HepG2 (cell line): ENCODE data around the gene FBXL7. TPM values are rescaled to one million over a fixed set of nuclear protein-coding genes. Genes with fewer than 3 reads are reported as not detected.

Source experiments
- ATAC-seq: fragments of 200-7000 bp; cut with Tn5 transposase; 3 replicates; pipeline ENCODE4 v1.9.1; 2020; ENCODE audit warnings: mild to moderate bottlenecking, moderate library complexity
- BruUV-seq: library from RNA; stranded (reverse); fragments of 400-500 nt; replicated peaks from 2 replicates; lab custom pipeline; 2021; lab: Mats Ljungman, UMichigan
- CTCF ChIA-PET: fragments of 300-600 bp; formaldehyde crosslinking; extraction: SDS; loops from one replicate; lab custom pipeline; 2021; ENCODE audit warnings: low total read pairs, inconsistent platforms, low intra/inter-chr PET ratio; lab: Yijun Ruan, JAX
- POLR2A ChIA-PET: fragments of 350-600 bp; sonication (Branson Sonifier 250); formaldehyde crosslinking; loops from one replicate; lab custom pipeline; 2020; ENCODE audit warnings: antibody characterized with exemption, inconsistent platforms; lab: Yijun Ruan, JAX
- DNase-seq: peaks from one replicate; pipeline ENCODE4 v3.0.0-alpha.2; 2015; ENCODE audit warnings: low spot score
- FAIRE-seq: peaks from 3 replicates; lab custom pipeline; 2011; peaks lifted over from hg19 to GRCh38; lab: Jason Lieb, UNC
- H2AFZ ChIP-seq: one replicate; pipeline ENCODE4 v1.6.1; 2011; ENCODE audit warnings: low read length, inconsistent platforms
- H3K27ac ChIP-seq: fragments of 300-600 bp; 3 replicates; pipeline ENCODE4 v1.8.0; 2011; ENCODE audit warnings: mixed run types, mild to moderate bottlenecking, mixed read lengths, low read length, inconsistent platforms; ENCODE audit not compliant: insufficient read depth; ENCODE audit errors: extremely low read length
- H3K27me3 ChIP-seq, 2 experiments: fragments of 200-600 bp in 1 of 2; 2 replicates in 1 of 2; 3 replicates in 1 of 2; pipeline versions ENCODE4 v1.6.0 to v1.8.0; 2011; ENCODE audit warnings: low read length in 2 of 2, mild to moderate bottlenecking in 2 of 2, moderate library complexity in 2 of 2, inconsistent platforms in 1 of 2; ENCODE audit not compliant: insufficient read depth in 2 of 2, control insufficient read depth in 1 of 2
- H3K36me3 ChIP-seq, 2 experiments: fragments of 200-600 bp in 1 of 2; replicated peaks in 1 of 2; 2 replicates in 1 of 2; 3 replicates in 1 of 2; pipeline versions ENCODE4 v1.5.1 to v1.8.0; 2011; ENCODE audit warnings: low read length in 2 of 2, inconsistent platforms in 1 of 2; ENCODE audit not compliant: insufficient read depth in 2 of 2, control insufficient read depth in 1 of 2
- H3K4me1 ChIP-seq: 2 replicates; pipeline ENCODE4 v1.5.1; 2012; ENCODE audit warnings: low read length, inconsistent platforms; ENCODE audit not compliant: insufficient read depth
- H3K4me2 ChIP-seq: 2 replicates; pipeline ENCODE4 v1.6.0; 2011; ENCODE audit warnings: low read depth, low read length, inconsistent platforms
- H3K4me3 ChIP-seq, 3 experiments: fragments of 200-600 bp in 1 of 3; sonication (generic), shearing (Covaris generic) in 1 of 3; replicated peaks in 1 of 3; 2 replicates each; pipeline ENCODE4 v1.5.1; 2011 to 2016; ENCODE audit warnings: low read length in 3 of 3, inconsistent platforms in 2 of 3, low read depth in 2 of 3, mild to moderate bottlenecking in 2 of 3, control low read depth in 1 of 3, mixed read lengths in 1 of 3; ENCODE audit not compliant: insufficient read depth in 1 of 3
- H3K79me2 ChIP-seq: one replicate; pipeline ENCODE4 v1.6.1; 2011; ENCODE audit warnings: low read length, inconsistent platforms; ENCODE audit not compliant: insufficient read depth
- H3K9ac ChIP-seq: 2 replicates; pipeline ENCODE4 v1.6.0; 2011; ENCODE audit warnings: mild to moderate bottlenecking, low read depth, low read length, inconsistent platforms; ENCODE audit not compliant: insufficient read depth
- H3K9me3 ChIP-seq: 2 replicates; pipeline ENCODE4 v1.5.1; 2012; ENCODE audit warnings: mild to moderate bottlenecking, low read length
- H4K20me1 ChIP-seq: 2 replicates; pipeline ENCODE4 v1.6.0; 2011; ENCODE audit warnings: inconsistent platforms, mild to moderate bottlenecking, low read length, moderate library complexity; ENCODE audit not compliant: insufficient read depth
- DR1 ChIP-seq: sonication (generic); formaldehyde crosslinking; IDR thresholded peaks from 2 replicates; pipeline ENCODE4 v1.8.0; 2021; ENCODE audit warnings: mild to moderate bottlenecking, missing genetic modification reagents, inconsistent platforms
- ELF4 ChIP-seq: sonication (generic); formaldehyde crosslinking; IDR thresholded peaks from 2 replicates; pipeline ENCODE4 v1.5.0; 2020; ENCODE audit warnings: missing genetic modification reagents, mild to moderate bottlenecking, moderate library complexity, borderline replicate concordance
- FOXA1 ChIP-seq, 2 experiments: fragments of 450-650 bp in 1 of 2; sonication (generic) in 1 of 2; formaldehyde crosslinking in 1 of 2; IDR thresholded peaks; 2 replicates each; pipeline versions ENCODE4 v1.4.0 to v1.6.1; 2016 to 2020; ENCODE audit warnings: missing genetic modification reagents in 1 of 2
- GPN1 ChIP-seq: sonication (generic); formaldehyde crosslinking; IDR thresholded peaks from 2 replicates; pipeline ENCODE4 v1.5.1; 2020; ENCODE audit warnings: missing genetic modification reagents, borderline replicate concordance
- KAT7 ChIP-seq: IDR thresholded peaks from 2 replicates; pipeline ENCODE4 v1.6.1; 2018; ENCODE audit warnings: borderline replicate concordance, missing compliant biosample characterization
- KLF13 ChIP-seq: sonication (generic); formaldehyde crosslinking; IDR thresholded peaks from 2 replicates; pipeline ENCODE4 v1.4.0; 2020; ENCODE audit warnings: mild to moderate bottlenecking, missing genetic modification reagents
- MIER2 ChIP-seq: IDR thresholded peaks from 2 replicates; pipeline ENCODE4 v1.6.1; 2016; ENCODE audit warnings: missing biosample characterization, missing genetic modification reagents
- PAF1 ChIP-seq: IDR thresholded peaks from 2 replicates; pipeline ENCODE4 v1.6.1; 2016; ENCODE audit warnings: missing genetic modification reagents, missing compliant biosample characterization
- PCBP1 ChIP-seq: fragments of 200-400 bp; formaldehyde crosslinking; IDR thresholded peaks from 2 replicates; pipeline ENCODE4 v1.6.1; 2017; ENCODE audit warnings: mild to moderate bottlenecking, low read depth, low read length, borderline replicate concordance
- REL ChIP-seq: sonication (generic); formaldehyde crosslinking; conservative IDR thresholded peaks from 2 replicates; pipeline ENCODE4 v1.8.0; 2022; ENCODE audit warnings: mild to moderate bottlenecking, missing genetic modification reagents, moderate library complexity
- SMARCC2 ChIP-seq: fragments of 450-650 bp; IDR thresholded peaks from 2 replicates; pipeline ENCODE4 v1.6.1; 2017; ENCODE audit warnings: antibody characterized with exemption, mild to moderate bottlenecking
- ZBTB4 ChIP-seq: sonication (generic); formaldehyde crosslinking; IDR thresholded peaks from 2 replicates; pipeline ENCODE4 v1.4.0; 2020; ENCODE audit warnings: missing genetic modification reagents, mild to moderate bottlenecking, borderline replicate concordance
- ZBTB43 ChIP-seq: sonication (generic); formaldehyde crosslinking; conservative IDR thresholded peaks from 2 replicates; pipeline ENCODE4 v1.4.0; 2020; ENCODE audit warnings: missing genetic modification reagents
- ZC3H4 ChIP-seq: sonication (generic); formaldehyde crosslinking; IDR thresholded peaks from 2 replicates; pipeline ENCODE4 v1.4.0; 2020; ENCODE audit warnings: missing genetic modification reagents, borderline replicate concordance
- ZNF414 ChIP-seq: sonication (generic); formaldehyde crosslinking; IDR thresholded peaks from 2 replicates; pipeline ENCODE4 v1.5.0; 2020; ENCODE audit warnings: missing genetic modification reagents
- ZNF616 ChIP-seq: sonication (generic); formaldehyde crosslinking; IDR thresholded peaks from 2 replicates; pipeline ENCODE4 v1.5.0; 2020; ENCODE audit warnings: low read depth, mild to moderate bottlenecking, missing genetic modification reagents
- ZNF709 ChIP-seq: sonication (generic); formaldehyde crosslinking; IDR thresholded peaks from 2 replicates; pipeline ENCODE4 v1.5.0; 2020; ENCODE audit warnings: mild to moderate bottlenecking, missing genetic modification reagents
- ZNF780A ChIP-seq: sonication (generic); formaldehyde crosslinking; IDR thresholded peaks from 2 replicates; pipeline ENCODE4 v1.8.0; 2022; ENCODE audit warnings: mild to moderate bottlenecking, missing genetic modification reagents, moderate library complexity
- ZSCAN30 ChIP-seq: sonication (generic); formaldehyde crosslinking; IDR thresholded peaks from 2 replicates; pipeline ENCODE4 v1.5.0; 2020; ENCODE audit warnings: mild to moderate bottlenecking, missing genetic modification reagents
- WGBS: methylation state at CpG from one replicate; pipeline ENCODE4 v1.1.6; 2017; ENCODE audit warnings: low lambda C conversion rate; 5-methylcytosine and 5-hydroxymethylcytosine counted together
- in situ Hi-C: cut with HindIII; loops from 2 replicates; pipeline ENCODE4 v1.10.0; 2017; ENCODE audit warnings: low pct_unique_long_range_greater_than_20kb; ENCODE audit not compliant: extremely low pct_ligation_motif_present
- intact Hi-C: fragments of 100-400 bp; cut with micrococcal nuclease; formaldehyde crosslinking; loops from one replicate; pipeline ENCODE4 v1.10.0; 2022; ENCODE audit not compliant: unreplicated experiment
- polyA plus RNA-seq, 8 experiments: library from polyadenylated mRNA; depleted of rRNA in 3 of 8; stranded (reverse) in 7 of 8; unstranded in 1 of 8; fragments of >200 nt; fragmentation: Illumina TruSeq in 4 of 8; extraction: Trizol in 4 of 8; gene quantifications; 2 replicates each; pipeline versions ENCODE4 v1.2.1 to v1.2.3, GENCODE V29; 2011 to 2016; ENCODE audit warnings: low read depth in 4 of 8, missing spikeins in 1 of 8, mixed read lengths in 1 of 8; ENCODE audit not compliant: insufficient read depth in 1 of 8
- total RNA-seq, 5 experiments: library from RNA; depleted of rRNA; stranded (reverse); fragments of >200 nt; fragmentation: Illumina TruSeq; extraction: Trizol; gene quantifications; 2 replicates each; pipeline ENCODE4 v1.2.3, GENCODE V29; 2016; ENCODE audit warnings: low read depth in 1 of 5
- TF ChIP-seq, protein P1 (sequence below): sonication (generic); IDR thresholded peaks from 2 replicates; pipeline ENCODE4 v1.6.1; 2016; ENCODE audit warnings: low read depth, borderline replicate concordance

FBXL7 gene
- total and polyA plus RNA-seq, 2 of the 13 experiments (the other 11 are each of a cell fraction or from before 2014, with no cell fraction given): 0.07 TPM; not detected in 1

- TF ChIP-seq ZBTB4 (CRISPR knock-in tag): no peak
- TF ChIP-seq FOXA1 (IDR thresholded peaks at IDR 0.05): no peak
- TF ChIP-seq FOXA1 (CRISPR knock-in tag; IDR thresholded peaks at IDR 0.05): no peak
- no peak for TF ChIP-seq ZSCAN30 (CRISPR knock-in tag)
- TF ChIP-seq ZC3H4 (CRISPR knock-in tag): no peak
- no peak for TF ChIP-seq REL (CRISPR knock-in tag)
- no peak for TF ChIP-seq ZNF709 (CRISPR knock-in tag)
- TF ChIP-seq ZNF414 (CRISPR knock-in tag): no peak
These were observed 154.8 kb downstream of the FBXL7 start (continued) for GRCh38 chr5:15654779-15655178.

- ChIA-PET POLR2A (no interaction called here), CTCF (no interaction called here)
- WGBS: 6% methylated on average over 4 of the region's 4 CpGs
- no peaks in the 10 kb centered on the region for H3K79me2 ChIP-seq
- BruUV-seq: no TSS peak
- H3K27me3 ChIP-seq: no peaks in the 10 kb centered on the region
- no peaks in the 10 kb centered on the region for H4K20me1 ChIP-seq
- no peak overlapping the region for H3K4me3 ChIP-seq
- in situ Hi-C loops (no loop called here), intact Hi-C loops (no loop called here)
- no peaks in the 10 kb centered on the region for H3K9me3 ChIP-seq
- DNase-seq: no peak
- no peaks in the 10 kb centered on the region for H3K36me3 ChIP-seq
- H2AFZ ChIP-seq: no peak overlapping the region
- no peak overlapping the region for H3K9ac ChIP-seq
- no peaks in the 10 kb centered on the region for H3K4me1 ChIP-seq
- H3K4me2 ChIP-seq: no peak overlapping the region
- no peak overlapping the region for H3K27ac ChIP-seq
- ATAC-seq: no peak
- no peak for FAIRE-seq
- TF ChIP-seq PCBP1 (no peak), ZNF780A (CRISPR knock-in tag) (no peak), ZNF616 (CRISPR knock-in tag) (no peak), PAF1 (no peak), KAT7 (no peak), GPN1 (no peak), KLF13 (CRISPR knock-in tag) (no peak), SMARCC2 (no peak), ZBTB43 (no peak), ELF4 (no peak), DR1 (CRISPR knock-in tag) (no peak), MIER2 (no peak)
- TF ChIP-seq, protein P1, sequence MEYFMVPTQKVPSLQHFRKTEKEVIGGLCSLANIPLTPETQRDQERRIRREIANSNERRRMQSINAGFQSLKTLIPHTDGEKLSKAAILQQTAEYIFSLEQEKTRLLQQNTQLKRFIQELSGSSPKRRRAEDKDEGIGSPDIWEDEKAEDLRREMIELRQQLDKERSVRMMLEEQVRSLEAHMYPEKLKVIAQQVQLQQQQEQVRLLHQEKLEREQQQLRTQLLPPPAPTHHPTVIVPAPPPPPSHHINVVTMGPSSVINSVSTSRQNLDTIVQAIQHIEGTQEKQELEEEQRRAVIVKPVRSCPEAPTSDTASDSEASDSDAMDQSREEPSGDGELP: no peak
These were observed 155.7 kb downstream of the FBXL7 start for GRCh38 chr5:15655683-15656082.
